ENCODE data around the gene MUTYH.
A peak's percentile ranks its signal among the peaks of the same experiment; 100 is the strongest.
"Not testable (repeated sequence)": the region's sequence is repeated elsewhere in the genome, so short reads cannot be mapped to it uniquely, and the experiment has no call there.

MUTYH gene

GRCh38 chr1:45339789-45340558 is at the start of gene MUTYH, which contains the start of gene TOE1:
MUTYH (minus strand) TSS chr1:45340440; CDS start chr1:45334505, 5,935 bp downstream.
TOE1 (plus strand) TSS chr1:45340170; CDS start chr1:45340253, 83 bp downstream.
- peak; percentile 90 for DNase-seq

GRCh38 chr1:45386219-45386618 is 46.0 kb upstream of the MUTYH start:
- no peak for DNase-seq

- DNase-seq, result no peak
These were observed 45.1 kb upstream of the MUTYH start for GRCh38 chr1:45385302-45385701.

GRCh38 chr1:45384213-45384612 is 44.0 kb upstream of the MUTYH start:
- not testable (repeated sequence) for DNase-seq

GRCh38 chr1:45383191-45383590 is 43.0 kb upstream of the MUTYH start:
- no peak for DNase-seq

GRCh38 chr1:45381243-45381642 is 41.0 kb upstream of the MUTYH start:
- no peak for DNase-seq

GRCh38 chr1:45380730-45381129 is 40.5 kb upstream of the MUTYH start:
- DNase-seq, result no peak

- DNase-seq, result no peak
These were observed 39.9 kb upstream of the MUTYH start for GRCh38 chr1:45380125-45380524.

- DNase-seq, result no peak
These were observed 39.3 kb upstream of the MUTYH start for GRCh38 chr1:45379524-45379923.

- no peak for DNase-seq
These were observed 37.9 kb upstream of the MUTYH start for GRCh38 chr1:45378184-45378583.

GRCh38 chr1:45375104-45376090 is 35.2 kb upstream of the MUTYH start:
- DNase-seq, result no peak

GRCh38 chr1:45373573-45373972 is 33.3 kb upstream of the MUTYH start:
- DNase-seq, result no peak

- no peak for DNase-seq
These were observed 30.3 kb upstream of the MUTYH start for GRCh38 chr1:45370575-45370974.

- DNase-seq, result no peak
These were observed 24.8 kb upstream of the MUTYH start for GRCh38 chr1:45365051-45365450.

GRCh38 chr1:45364294-45364693 is 24.1 kb upstream of the MUTYH start:
- DNase-seq, result no peak

GRCh38 chr1:45360981-45361380 is 20.7 kb upstream of the MUTYH start:
- peak; percentile 55 for DNase-seq

- peak; percentile 74 for DNase-seq
These were observed 19.8 kb upstream of the MUTYH start for GRCh38 chr1:45359882-45360513.

- no peak for DNase-seq
These were observed 15.9 kb upstream of the MUTYH start for GRCh38 chr1:45356186-45356585.

- DNase-seq, result no peak
These were observed 15.4 kb upstream of the MUTYH start for GRCh38 chr1:45355683-45356082.

- no peak for DNase-seq
These were observed 14.6 kb upstream of the MUTYH start for GRCh38 chr1:45354838-45355237.

- DNase-seq, result no peak
These were observed 13.4 kb upstream of the MUTYH start for GRCh38 chr1:45353685-45354084.

- DNase-seq, result no peak
These were observed 11.3 kb upstream of the MUTYH start for GRCh38 chr1:45351508-45351907.
